HG02588 (cell line): ENCODE data around the gene IFIT1B.
"Not testable (repeated sequence)": the region's sequence is repeated elsewhere in the genome, so short reads cannot be mapped to it uniquely, and the experiment has no call there.

Source experiments
- ATAC-seq: cut with Tn5 transposase; IDR thresholded peaks from one replicate; pipeline ENCODE4 v1.9.1; 2021; ENCODE audit warnings: mild to moderate bottlenecking, moderate library complexity; ENCODE audit not compliant: unreplicated experiment

The IFIT1B gene

GRCh38 chr10:89374713-89375141 is 3.1 kb upstream of the IFIT1B start:
- ATAC-seq = no peak

- no peak for ATAC-seq
Measured at GRCh38 chr10:89379103-89379502, 1.2 kb downstream of the IFIT1B start.

- no peak for ATAC-seq
Measured at GRCh38 chr10:89382757-89383156, 4.9 kb downstream of the IFIT1B start.

GRCh38 chr10:89384474-89385340 is 6.9 kb downstream of the IFIT1B start:
- no peak for ATAC-seq

GRCh38 chr10:89388806-89389205 is 10.9 kb downstream of the IFIT1B start:
- ATAC-seq = no peak

GRCh38 chr10:89389254-89389653 is 11.4 kb downstream of the IFIT1B start:
- ATAC-seq = no peak

GRCh38 chr10:89390476-89391225 is 12.8 kb downstream of the IFIT1B start:
- no peak for ATAC-seq

- not testable (repeated sequence) for ATAC-seq
Measured at GRCh38 chr10:89391226-89391576, 13.3 kb downstream of the IFIT1B start.

GRCh38 chr10:89391907-89392756 is 14.3 kb downstream of the IFIT1B start, which contains the start of gene IFIT1:
IFIT1 (plus strand) TSS chr10:89392623; CDS start chr10:89392713, 90 bp downstream.
- ATAC-seq = peak; percentile 79

GRCh38 chr10:89392974-89393373 is 15.1 kb downstream of the IFIT1B start:
- ATAC-seq = peak; percentile 35

GRCh38 chr10:89393898-89394297 is 16.0 kb downstream of the IFIT1B start:
- ATAC-seq = no peak

- no peak for ATAC-seq
Measured at GRCh38 chr10:89395141-89395540, 17.3 kb downstream of the IFIT1B start.

GRCh38 chr10:89398003-89398749 is 20.3 kb downstream of the IFIT1B start:
- no peak for ATAC-seq

- ATAC-seq = no peak
Measured at GRCh38 chr10:89399956-89400355, 22.1 kb downstream of the IFIT1B start.

GRCh38 chr10:89403043-89403442 is 25.2 kb downstream of the IFIT1B start:
- ATAC-seq = no peak

- ATAC-seq = no peak
Measured at GRCh38 chr10:89404104-89405047, 26.5 kb downstream of the IFIT1B start.

GRCh38 chr10:89406178-89406577 is 28.3 kb downstream of the IFIT1B start:
- ATAC-seq = not testable (repeated sequence)

- not testable (repeated sequence) for ATAC-seq
Measured at GRCh38 chr10:89407792-89408191, 29.9 kb downstream of the IFIT1B start.

GRCh38 chr10:89409282-89409681 is 31.4 kb downstream of the IFIT1B start:
- ATAC-seq = not testable (repeated sequence)
